ENCODE data around the gene ZNF23.

ZNF23 gene

DNA sequence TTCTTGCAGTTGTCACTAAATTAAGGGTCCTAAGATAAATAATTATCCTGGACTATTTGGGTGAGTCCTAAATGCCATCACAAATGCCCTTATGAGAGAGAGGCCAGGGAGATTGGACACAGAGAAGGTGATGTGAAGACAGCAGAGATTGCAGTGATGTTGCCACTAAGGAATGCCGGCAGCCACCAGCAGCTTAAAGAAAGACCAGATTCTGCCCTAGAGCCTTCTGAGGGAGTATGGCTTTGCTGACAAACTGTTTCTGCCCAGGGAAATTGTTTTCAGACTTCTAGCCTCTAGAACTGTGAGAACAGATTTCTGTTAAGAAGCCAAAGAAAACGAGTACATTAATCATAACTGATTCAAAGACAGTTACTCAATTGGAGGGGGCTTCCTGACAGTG, 10.0 kb upstream of the ZNF23 start:
- H3K27ac ChIP-seq: no peak overlapping the region
- TF ChIP-seq CTCF (IDR thresholded peaks at IDR 0.05): no peak
- TF ChIP-seq ZFX (IDR thresholded peaks at IDR 0.05; ENCODE audit: borderline replicate concordance): no peak

- TF ChIP-seq ZFX (IDR thresholded peaks at IDR 0.05; ENCODE audit: borderline replicate concordance): no peak
- no peak for TF ChIP-seq CTCF (IDR thresholded peaks at IDR 0.05)
- no peak overlapping the region for H3K27ac ChIP-seq
Observed at GRCh38 chr16:71467810-71468209, 5.8 kb upstream of the ZNF23 start.

GRCh38 chr16:71464231-71464630, 2.2 kb upstream of the ZNF23 start:
- TF ChIP-seq ZFX (IDR thresholded peaks at IDR 0.05; ENCODE audit: borderline replicate concordance): no peak
- no peak for TF ChIP-seq CTCF (IDR thresholded peaks at IDR 0.05)
- H3K27ac ChIP-seq: no peak overlapping the region

- no peak for TF ChIP-seq CTCF (IDR thresholded peaks at IDR 0.05)
- TF ChIP-seq ZFX (IDR thresholded peaks at IDR 0.05; ENCODE audit: borderline replicate concordance): no peak
- no peak overlapping the region for H3K27ac ChIP-seq
Observed at GRCh38 chr16:71460941-71461340, 1.1 kb downstream of the ZNF23 start.

GRCh38 chr16:71460236-71460635, 1.8 kb downstream of the ZNF23 start:
- TF ChIP-seq ZFX (IDR thresholded peaks at IDR 0.05; ENCODE audit: borderline replicate concordance) (no peak), CTCF (IDR thresholded peaks at IDR 0.05) (no peak)
- no peak overlapping the region for H3K27ac ChIP-seq

DNA sequence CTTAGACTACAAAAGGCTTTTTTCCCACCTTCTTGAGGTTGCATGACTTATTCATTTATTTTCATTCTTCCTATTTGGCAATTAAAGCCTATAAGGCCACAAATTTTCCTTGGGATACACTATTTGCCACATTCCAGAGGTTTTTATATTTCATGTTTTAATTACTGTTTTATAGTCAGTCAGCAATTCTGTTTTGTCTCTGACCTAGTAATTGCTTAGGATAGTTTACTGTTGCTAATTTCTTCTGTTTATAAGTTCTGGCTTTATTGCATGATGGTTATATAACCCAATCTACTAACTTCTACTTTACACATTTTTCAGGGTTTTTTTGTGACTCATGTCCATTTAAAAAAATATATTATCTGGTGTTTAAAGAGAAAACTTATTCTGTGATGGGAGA, 2.5 kb downstream of the ZNF23 start:
- H3K27ac ChIP-seq: no peak overlapping the region
- TF ChIP-seq ZFX (IDR thresholded peaks at IDR 0.05; ENCODE audit: borderline replicate concordance) (no peak), CTCF (IDR thresholded peaks at IDR 0.05) (no peak)

DNA sequence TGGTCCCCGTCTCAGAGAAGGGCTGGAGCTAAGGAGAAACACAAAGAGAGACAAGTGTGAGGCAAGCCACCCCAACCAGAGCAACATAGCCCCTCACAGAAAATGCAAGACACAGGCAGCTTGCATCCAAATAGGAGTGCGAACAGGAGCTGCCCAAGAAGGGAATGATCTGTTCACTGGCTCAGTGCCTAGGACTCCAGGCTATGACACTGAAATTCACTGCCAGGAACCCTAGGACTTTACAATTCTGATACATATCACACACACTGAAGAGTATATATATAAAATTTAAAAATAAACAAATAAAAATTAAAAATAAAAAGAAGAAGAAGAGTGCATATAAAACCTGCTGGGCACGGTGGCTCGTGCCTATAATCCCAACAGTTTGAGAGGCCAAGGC, 5.2 kb downstream of the ZNF23 start:
- no peak overlapping the region for H3K27ac ChIP-seq
- no peak for TF ChIP-seq CTCF (IDR thresholded peaks at IDR 0.05)
- no peak for TF ChIP-seq ZFX (IDR thresholded peaks at IDR 0.05; ENCODE audit: borderline replicate concordance)
